HepG2 (cell line): ENCODE results near the gene GBP1. TPM values are rescaled to one million over a fixed set of nuclear protein-coding genes. Genes with fewer than 3 reads are reported as not detected.

Experiments used
- EEA1 ChIP-seq: sonication (generic); formaldehyde crosslinking; IDR thresholded peaks from 2 replicates; pipeline ENCODE4 v1.5.1; 2020; ENCODE audit warnings: mild to moderate bottlenecking, missing genetic modification reagents, borderline replicate concordance
- GZF1 ChIP-seq: sonication (generic); formaldehyde crosslinking; IDR thresholded peaks from 2 replicates; pipeline ENCODE4 v1.5.1; 2020; ENCODE audit warnings: mild to moderate bottlenecking, missing genetic modification reagents
- HCFC1 ChIP-seq: fragments of 150-350 bp; IDR thresholded peaks from 2 replicates; pipeline ENCODE4 v1.6.1; 2014; ENCODE audit warnings: low read depth, low read length
- HNRNPH1 ChIP-seq: fragments of 200-400 bp; formaldehyde crosslinking; optimal IDR thresholded peaks from 2 replicates; pipeline ENCODE3; 2017; ENCODE audit warnings: mild to moderate bottlenecking, low read depth, low read length
- MIXL1 ChIP-seq: IDR thresholded peaks from 2 replicates; pipeline ENCODE4 v1.6.1; 2016
- NCOR1 ChIP-seq: fragments of 200-600 bp; sonication (generic); IDR thresholded peaks from 2 replicates; pipeline ENCODE4 v1.7.0; 2017; ENCODE audit warnings: antibody characterized with exemption, low read length, borderline replicate concordance
- NFIC ChIP-seq: IDR thresholded peaks from 2 replicates; pipeline ENCODE4 v1.6.1; 2012; ENCODE audit warnings: mild to moderate bottlenecking, low read length, inconsistent platforms
- POLR2A ChIP-seq, 2 experiments: IDR thresholded peaks; 2 replicates each; pipeline ENCODE4 v1.6.1; 2011; ENCODE audit warnings: low read depth in 2 of 2, low read length in 2 of 2, mild to moderate bottlenecking in 1 of 2, moderate library complexity in 1 of 2; ENCODE audit not compliant: insufficient read depth in 1 of 2
- REPIN1 ChIP-seq: sonication (generic); formaldehyde crosslinking; IDR thresholded peaks from 2 replicates; pipeline ENCODE4 v1.8.0; 2022; ENCODE audit warnings: missing genetic modification reagents, low read depth, mild to moderate bottlenecking, borderline replicate concordance
- SP5 ChIP-seq: IDR thresholded peaks from 2 replicates; pipeline ENCODE4 v1.6.1; 2016; ENCODE audit warnings: low read depth, borderline replicate concordance
- SRSF1 ChIP-seq: fragments of 200-400 bp; formaldehyde crosslinking; optimal IDR thresholded peaks from 2 replicates; pipeline ENCODE3; 2017; ENCODE audit warnings: mild to moderate bottlenecking, low read depth, low read length, moderate library complexity
- TMF1 ChIP-seq: sonication (generic); formaldehyde crosslinking; IDR thresholded peaks from 2 replicates; pipeline ENCODE4 v1.8.1; 2022; ENCODE audit warnings: low read depth, missing genetic modification reagents
- ZBTB21 ChIP-seq: sonication (generic); formaldehyde crosslinking; IDR thresholded peaks from 2 replicates; pipeline ENCODE4 v1.4.0; 2020; ENCODE audit warnings: missing genetic modification reagents
- ZBTB3 ChIP-seq: sonication (generic); formaldehyde crosslinking; IDR thresholded peaks from 2 replicates; pipeline ENCODE4 v1.4.0; 2020; ENCODE audit warnings: low read depth, mild to moderate bottlenecking, moderate library complexity, missing genetic modification reagents, borderline replicate concordance
- ZNF644 ChIP-seq: IDR thresholded peaks from 2 replicates; pipeline ENCODE4 v1.6.1; 2016; ENCODE audit warnings: low read depth
- ZSCAN21 ChIP-seq: sonication (generic); formaldehyde crosslinking; IDR thresholded peaks from 2 replicates; pipeline ENCODE4 v1.8.0; 2022; ENCODE audit warnings: mild to moderate bottlenecking, missing genetic modification reagents, moderate library complexity, borderline replicate concordance
- polyA plus RNA-seq, 8 experiments: library from polyadenylated mRNA; depleted of rRNA in 3 of 8; stranded (reverse) in 7 of 8; unstranded in 1 of 8; fragments of >200 nt; fragmentation: Illumina TruSeq in 4 of 8; extraction: Trizol in 4 of 8; gene quantifications; 2 replicates each; pipeline versions ENCODE4 v1.2.1 to v1.2.3, GENCODE V29; 2011 to 2016; ENCODE audit warnings: low read depth in 4 of 8, missing spikeins in 1 of 8, mixed read lengths in 1 of 8; ENCODE audit not compliant: insufficient read depth in 1 of 8
- total RNA-seq, 5 experiments: library from RNA; depleted of rRNA; stranded (reverse); fragments of >200 nt; fragmentation: Illumina TruSeq; extraction: Trizol; gene quantifications; 2 replicates each; pipeline ENCODE4 v1.2.3, GENCODE V29; 2016; ENCODE audit warnings: low read depth in 1 of 5
- TF ChIP-seq, protein P1 (sequence below): sonication (generic); formaldehyde crosslinking; IDR thresholded peaks from 2 replicates; pipeline ENCODE4 v1.5.1; 2020; ENCODE audit warnings: missing genetic modification reagents, mild to moderate bottlenecking, borderline replicate concordance
- TF ChIP-seq, protein P2 (sequence below): sonication (generic); formaldehyde crosslinking; IDR thresholded peaks from 2 replicates; pipeline ENCODE4 v1.4.0; 2020; ENCODE audit warnings: mild to moderate bottlenecking, missing genetic modification reagents, borderline replicate concordance
- TF ChIP-seq, protein P3 (sequence below): sonication (generic); formaldehyde crosslinking; IDR thresholded peaks from 2 replicates; pipeline ENCODE4 v1.5.0; 2020; ENCODE audit warnings: mild to moderate bottlenecking, missing genetic modification reagents, borderline replicate concordance

GBP1 gene
- total and polyA plus RNA-seq, 2 of the 13 experiments (the other 11 are each of a cell fraction or from before 2014, with no cell fraction given): 0.62 to 2.3 TPM

DNA sequence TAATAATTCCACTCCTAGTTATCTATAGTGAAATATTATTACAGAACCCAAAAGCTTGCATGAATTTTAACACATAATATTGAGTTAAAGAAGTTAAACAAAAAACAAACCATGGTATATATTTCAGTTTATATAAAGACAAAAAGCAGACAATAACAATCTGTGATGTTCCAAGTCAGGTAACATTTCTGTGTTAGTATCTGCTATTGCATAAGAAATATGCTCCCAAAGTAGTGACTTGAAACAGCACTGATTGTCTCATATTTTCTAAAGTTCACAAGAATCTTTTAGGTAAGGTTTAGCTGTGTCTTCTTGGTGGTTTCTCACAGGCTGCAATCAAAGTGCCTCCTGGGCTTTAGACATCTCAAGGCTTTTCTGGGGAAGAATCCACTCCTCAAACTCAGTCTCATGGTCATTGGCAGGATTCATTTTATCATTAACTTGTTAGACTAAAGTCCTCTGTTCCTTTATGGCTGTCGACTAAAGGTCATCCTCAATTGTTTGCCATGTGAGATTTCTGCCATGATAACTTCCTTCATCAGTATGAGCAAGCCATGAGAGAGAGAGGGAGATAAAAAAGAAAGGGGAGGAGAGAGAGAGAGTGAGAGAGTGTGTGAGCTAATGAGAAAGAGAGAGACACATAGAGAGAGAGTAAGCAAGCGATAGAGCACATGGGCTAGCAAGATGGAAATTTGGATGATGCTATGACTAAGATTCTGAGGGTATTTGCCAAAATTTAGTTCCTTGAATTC is 19.9 kb downstream of the GBP1 start (continued):
- TF ChIP-seq REPIN1 (CRISPR knock-in tag): 0 out of 2 replicates have a peak, but pooled peaks have one; percentile 24
- peak; percentile 89 for TF ChIP-seq ZNF644 (CRISPR knock-in tag)
- TF ChIP-seq, protein P1, sequence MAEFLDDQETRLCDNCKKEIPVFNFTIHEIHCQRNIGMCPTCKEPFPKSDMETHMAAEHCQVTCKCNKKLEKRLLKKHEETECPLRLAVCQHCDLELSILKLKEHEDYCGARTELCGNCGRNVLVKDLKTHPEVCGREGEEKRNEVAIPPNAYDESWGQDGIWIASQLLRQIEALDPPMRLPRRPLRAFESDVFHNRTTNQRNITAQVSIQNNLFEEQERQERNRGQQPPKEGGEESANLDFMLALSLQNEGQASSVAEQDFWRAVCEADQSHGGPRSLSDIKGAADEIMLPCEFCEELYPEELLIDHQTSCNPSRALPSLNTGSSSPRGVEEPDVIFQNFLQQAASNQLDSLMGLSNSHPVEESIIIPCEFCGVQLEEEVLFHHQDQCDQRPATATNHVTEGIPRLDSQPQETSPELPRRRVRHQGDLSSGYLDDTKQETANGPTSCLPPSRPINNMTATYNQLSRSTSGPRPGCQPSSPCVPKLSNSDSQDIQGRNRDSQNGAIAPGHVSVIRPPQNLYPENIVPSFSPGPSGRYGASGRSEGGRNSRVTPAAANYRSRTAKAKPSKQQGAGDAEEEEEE (CRISPR knock-in tag): no peak
- no peak for TF ChIP-seq EEA1 (CRISPR knock-in tag)
- TF ChIP-seq SRSF1: no peak
- TF ChIP-seq, protein P2, sequence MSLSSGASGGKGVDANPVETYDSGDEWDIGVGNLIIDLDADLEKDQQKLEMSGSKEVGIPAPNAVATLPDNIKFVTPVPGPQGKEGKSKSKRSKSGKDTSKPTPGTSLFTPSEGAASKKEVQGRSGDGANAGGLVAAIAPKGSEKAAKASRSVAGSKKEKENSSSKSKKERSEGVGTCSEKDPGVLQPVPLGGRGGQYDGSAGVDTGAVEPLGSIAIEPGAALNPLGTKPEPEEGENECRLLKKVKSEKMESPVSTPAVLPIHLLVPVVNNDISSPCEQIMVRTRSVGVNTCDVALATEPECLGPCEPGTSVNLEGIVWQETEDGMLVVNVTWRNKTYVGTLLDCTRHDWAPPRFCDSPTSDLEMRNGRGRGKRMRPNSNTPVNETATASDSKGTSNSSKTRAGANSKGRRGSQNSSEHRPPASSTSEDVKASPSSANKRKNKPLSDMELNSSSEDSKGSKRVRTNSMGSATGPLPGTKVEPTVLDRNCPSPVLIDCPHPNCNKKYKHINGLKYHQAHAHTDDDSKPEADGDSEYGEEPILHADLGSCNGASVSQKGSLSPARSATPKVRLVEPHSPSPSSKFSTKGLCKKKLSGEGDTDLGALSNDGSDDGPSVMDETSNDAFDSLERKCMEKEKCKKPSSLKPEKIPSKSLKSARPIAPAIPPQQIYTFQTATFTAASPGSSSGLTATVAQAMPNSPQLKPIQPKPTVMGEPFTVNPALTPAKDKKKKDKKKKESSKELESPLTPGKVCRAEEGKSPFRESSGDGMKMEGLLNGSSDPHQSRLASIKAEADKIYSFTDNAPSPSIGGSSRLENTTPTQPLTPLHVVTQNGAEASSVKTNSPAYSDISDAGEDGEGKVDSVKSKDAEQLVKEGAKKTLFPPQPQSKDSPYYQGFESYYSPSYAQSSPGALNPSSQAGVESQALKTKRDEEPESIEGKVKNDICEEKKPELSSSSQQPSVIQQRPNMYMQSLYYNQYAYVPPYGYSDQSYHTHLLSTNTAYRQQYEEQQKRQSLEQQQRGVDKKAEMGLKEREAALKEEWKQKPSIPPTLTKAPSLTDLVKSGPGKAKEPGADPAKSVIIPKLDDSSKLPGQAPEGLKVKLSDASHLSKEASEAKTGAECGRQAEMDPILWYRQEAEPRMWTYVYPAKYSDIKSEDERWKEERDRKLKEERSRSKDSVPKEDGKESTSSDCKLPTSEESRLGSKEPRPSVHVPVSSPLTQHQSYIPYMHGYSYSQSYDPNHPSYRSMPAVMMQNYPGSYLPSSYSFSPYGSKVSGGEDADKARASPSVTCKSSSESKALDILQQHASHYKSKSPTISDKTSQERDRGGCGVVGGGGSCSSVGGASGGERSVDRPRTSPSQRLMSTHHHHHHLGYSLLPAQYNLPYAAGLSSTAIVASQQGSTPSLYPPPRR (CRISPR knock-in tag): 0 out of 2 replicates have a peak, but pooled peaks have one; percentile 52
- TF ChIP-seq ZBTB3 (CRISPR knock-in tag): no peak
- peak; percentile 92 for TF ChIP-seq SP5 (CRISPR knock-in tag)
- TF ChIP-seq ZSCAN21 (CRISPR knock-in tag): no peak
- no peak for TF ChIP-seq POLR2A (IDR thresholded peaks at IDR 0.05; ENCODE audit: insufficient read depth in 1 of 2, low read depth in 2 of 2, low read length in 2 of 2)
- no peak for TF ChIP-seq HNRNPH1
- no peak for TF ChIP-seq TMF1 (CRISPR knock-in tag)
- peak; percentile 96 for TF ChIP-seq NCOR1
- TF ChIP-seq MIXL1 (CRISPR knock-in tag): peak; percentile 95
- TF ChIP-seq NFIC: peak; percentile 38; the same call in 1 of the 2 replicates
- TF ChIP-seq HCFC1: no peak
- TF ChIP-seq, protein P3, sequence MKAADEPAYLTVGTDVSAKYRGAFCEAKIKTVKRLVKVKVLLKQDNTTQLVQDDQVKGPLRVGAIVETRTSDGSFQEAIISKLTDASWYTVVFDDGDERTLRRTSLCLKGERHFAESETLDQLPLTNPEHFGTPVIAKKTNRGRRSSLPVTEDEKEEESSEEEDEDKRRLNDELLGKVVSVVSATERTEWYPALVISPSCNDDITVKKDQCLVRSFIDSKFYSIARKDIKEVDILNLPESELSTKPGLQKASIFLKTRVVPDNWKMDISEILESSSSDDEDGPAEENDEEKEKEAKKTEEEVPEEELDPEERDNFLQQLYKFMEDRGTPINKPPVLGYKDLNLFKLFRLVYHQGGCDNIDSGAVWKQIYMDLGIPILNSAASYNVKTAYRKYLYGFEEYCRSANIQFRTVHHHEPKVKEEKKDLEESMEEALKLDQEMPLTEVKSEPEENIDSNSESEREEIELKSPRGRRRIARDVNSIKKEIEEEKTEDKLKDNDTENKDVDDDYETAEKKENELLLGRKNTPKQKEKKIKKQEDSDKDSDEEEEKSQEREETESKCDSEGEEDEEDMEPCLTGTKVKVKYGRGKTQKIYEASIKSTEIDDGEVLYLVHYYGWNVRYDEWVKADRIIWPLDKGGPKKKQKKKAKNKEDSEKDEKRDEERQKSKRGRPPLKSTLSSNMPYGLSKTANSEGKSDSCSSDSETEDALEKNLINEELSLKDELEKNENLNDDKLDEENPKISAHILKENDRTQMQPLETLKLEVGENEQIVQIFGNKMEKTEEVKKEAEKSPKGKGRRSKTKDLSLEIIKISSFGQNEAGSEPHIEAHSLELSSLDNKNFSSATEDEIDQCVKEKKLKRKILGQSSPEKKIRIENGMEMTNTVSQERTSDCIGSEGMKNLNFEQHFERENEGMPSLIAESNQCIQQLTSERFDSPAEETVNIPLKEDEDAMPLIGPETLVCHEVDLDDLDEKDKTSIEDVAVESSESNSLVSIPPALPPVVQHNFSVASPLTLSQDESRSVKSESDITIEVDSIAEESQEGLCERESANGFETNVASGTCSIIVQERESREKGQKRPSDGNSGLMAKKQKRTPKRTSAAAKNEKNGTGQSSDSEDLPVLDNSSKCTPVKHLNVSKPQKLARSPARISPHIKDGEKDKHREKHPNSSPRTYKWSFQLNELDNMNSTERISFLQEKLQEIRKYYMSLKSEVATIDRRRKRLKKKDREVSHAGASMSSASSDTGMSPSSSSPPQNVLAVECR (CRISPR knock-in tag): no peak
- TF ChIP-seq GZF1 (CRISPR knock-in tag): no peak
- TF ChIP-seq ZBTB21 (CRISPR knock-in tag): peak; percentile 36; the same call in 1 of the 2 replicates
